ENCODE data around the gene DCAF8. TPM values are rescaled to one million over a fixed set of nuclear protein-coding genes. Genes with fewer than 3 reads are reported as not detected.
A peak's percentile ranks its signal among the peaks of the same experiment; 100 is the strongest.

Gene DCAF8
- total and polyA plus RNA-seq, 2 of the 4 experiments (the other 2 are of a cell fraction) = 83.3 to 83.8 TPM

DNA sequence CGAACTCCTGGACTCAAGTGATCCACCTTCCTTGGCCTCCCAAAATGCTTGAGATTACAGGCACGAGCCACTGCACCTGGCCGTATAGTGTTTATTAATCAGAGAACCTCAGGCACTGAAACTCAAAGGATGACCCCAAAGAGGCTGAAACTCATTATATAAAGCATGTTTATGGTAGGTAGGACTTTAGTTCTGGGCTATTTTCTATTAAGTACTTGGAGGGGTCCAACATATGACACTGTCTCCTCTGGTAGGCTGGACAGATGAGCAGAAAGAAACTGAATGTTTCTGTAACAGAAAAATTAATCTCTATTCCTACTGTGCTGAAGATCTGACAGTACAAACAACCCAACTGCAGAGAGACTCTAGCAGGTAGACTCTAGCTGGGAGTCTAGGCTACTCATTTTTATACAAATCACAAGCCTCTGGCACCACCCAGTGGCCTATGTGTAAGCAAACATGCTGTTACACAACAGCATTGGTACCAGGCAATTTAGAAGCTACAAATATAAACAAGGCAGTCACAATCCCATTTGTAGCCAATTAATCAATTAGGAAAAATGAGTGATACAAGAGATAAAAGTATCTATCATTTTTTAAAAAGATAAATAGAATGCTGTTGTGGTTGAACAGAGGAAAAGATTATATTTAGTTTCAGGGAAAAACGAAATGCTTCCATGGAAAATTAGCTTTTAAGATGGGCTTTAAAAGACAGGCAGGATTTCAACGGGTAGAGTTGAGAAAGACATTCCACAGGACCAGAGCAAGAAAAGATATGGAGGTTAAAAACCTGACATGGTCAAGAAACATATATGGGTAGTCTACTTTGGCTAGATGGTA, 10.4 kb downstream of the DCAF8 start:
- H2AK9ac ChIP-seq (replicated peaks; ENCODE audit: low read depth, low read length, poor library complexity) = no peak overlapping the region
- H3K56ac ChIP-seq (ENCODE audit: extremely low read depth, insufficient read depth, low read length) = no peak overlapping the region
- in situ Hi-C loops (cut with MboI; ENCODE audit: low sequenced_read_pairs) (no loop called here), dilution Hi-C loops (cut with HindIII; ENCODE audit: low sequenced_read_pairs, unreplicated experiment) (no loop called here), intact Hi-C loops (cut with micrococcal nuclease) (no loop called here)
- H3K4me3 ChIP-seq (ENCODE audit: insufficient read depth, low read depth, low read length) = no peak overlapping the region
- no peak overlapping the region for H2AFZ ChIP-seq (replicated peaks; ENCODE audit: low read length, poor library complexity)
- no peak overlapping the region for H3K23ac ChIP-seq (ENCODE audit: low read depth, low read length)
- H3K14ac ChIP-seq (replicated peaks; ENCODE audit: low read depth, low read length) = no peak overlapping the region
- H3K79me1 ChIP-seq (ENCODE audit: low read depth in 1 of 2, low read length in 2 of 2) = peaks cover 14 to 42% of the 10 kb centered on the region in 2 experiments; a peak in 3 of 4 replicates
- no TSS peak for BruUV-seq (replicated peaks)
- H3K9me1 ChIP-seq (ENCODE audit: insufficient read depth, low read length) = no peaks in the 10 kb centered on the region
- H2BK20ac ChIP-seq (ENCODE audit: low read depth, low read length) = no peak overlapping the region
- H3K4me2 ChIP-seq (ENCODE audit: low read depth, low read length) = no peak overlapping the region
- no peak overlapping the region for H4K91ac ChIP-seq (ENCODE audit: insufficient read depth, low read depth, low read length)
- peak; percentile 77 for DNase-seq
- H2BK15ac ChIP-seq (ENCODE audit: low read depth, low read length) = no peak overlapping the region
- no peak overlapping the region for H3K9ac ChIP-seq (ENCODE audit: low read depth, low read length)
- no peak overlapping the region for H2BK5ac ChIP-seq (ENCODE audit: low read depth, low read length, poor library complexity, severe bottlenecking)
- H4K5ac ChIP-seq (ENCODE audit: low read depth, low read length) = no peak overlapping the region
- H3K18ac ChIP-seq (ENCODE audit: low read depth, low read length) = no peak overlapping the region
- H3K27ac ChIP-seq (ENCODE audit: insufficient read depth, low read length) = no peak overlapping the region
- H4K20me1 ChIP-seq (ENCODE audit: insufficient read depth, low read length) = peaks cover 13% of the 10 kb centered on the region
- H4K8ac ChIP-seq (ENCODE audit: low read depth in 2 of 2, low read length in 2 of 2) = no peak overlapping the region
- peaks cover 2% of the 10 kb centered on the region for H3K36me3 ChIP-seq (ENCODE audit: control insufficient read depth, insufficient read depth, low read length)
- ATAC-seq (ENCODE audit: low read depth) = peak; percentile 85
- no peak overlapping the region for H2BK120ac ChIP-seq (ENCODE audit: low read depth, low read length)
- H3K4ac ChIP-seq (ENCODE audit: low read depth, low read length) = no peak overlapping the region
- ChIA-PET CTCF (interaction anchor here (0.6 to 2.8 kb wide), 27 partner anchors 8 to 179 kb away, joined by 3 to 26 read pairs (median 5); partner anchors contain the start of genes CASQ1 and PEX19), POLR2A (ENCODE audit: unreplicated experiment) (interaction anchor here (0.8 kb wide), 1 partner anchor 9 kb away, joined by 4 read pairs; no protein-coding TSS in a partner anchor)
- WGBS, 2 experiments (ENCODE audit: extremely low coverage in 2 of 2, insufficient read length in 1 of 2) = 52% methylated on average over 2 of the region's 5 CpGs; no CpG with 5 or more reads in 1 of the 2 experiments
- no peaks in the 10 kb centered on the region for H3K9me3 ChIP-seq (ENCODE audit: control insufficient read depth, insufficient read depth, low read length)
- no peak overlapping the region for H2AK5ac ChIP-seq (ENCODE audit: low read depth, low read length)
- TF ChIP-seq RCOR1 (IDR thresholded peaks at IDR 0.05; ENCODE audit: insufficient replicate concordance, low read length) (no peak), SMC3 (IDR thresholded peaks at IDR 0.05; ENCODE audit: low read depth, low read length) (peak; percentile 84), RFX5 (IDR thresholded peaks at IDR 0.05; ENCODE audit: low read depth, low read length) (peak; percentile 73), MAZ (IDR thresholded peaks at IDR 0.05; ENCODE audit: borderline replicate concordance, low read depth, low read length) (no peak), CEBPB (IDR thresholded peaks at IDR 0.05; ENCODE audit: low read depth, low read length) (peak; percentile 95), NFE2L2 (IDR thresholded peaks at IDR 0.05; ENCODE audit: low read depth, low read length) (no peak), RAD21 (IDR thresholded peaks at IDR 0.05; ENCODE audit: low read length) (peak; percentile 83)
- TF ChIP-seq, protein P1, sequence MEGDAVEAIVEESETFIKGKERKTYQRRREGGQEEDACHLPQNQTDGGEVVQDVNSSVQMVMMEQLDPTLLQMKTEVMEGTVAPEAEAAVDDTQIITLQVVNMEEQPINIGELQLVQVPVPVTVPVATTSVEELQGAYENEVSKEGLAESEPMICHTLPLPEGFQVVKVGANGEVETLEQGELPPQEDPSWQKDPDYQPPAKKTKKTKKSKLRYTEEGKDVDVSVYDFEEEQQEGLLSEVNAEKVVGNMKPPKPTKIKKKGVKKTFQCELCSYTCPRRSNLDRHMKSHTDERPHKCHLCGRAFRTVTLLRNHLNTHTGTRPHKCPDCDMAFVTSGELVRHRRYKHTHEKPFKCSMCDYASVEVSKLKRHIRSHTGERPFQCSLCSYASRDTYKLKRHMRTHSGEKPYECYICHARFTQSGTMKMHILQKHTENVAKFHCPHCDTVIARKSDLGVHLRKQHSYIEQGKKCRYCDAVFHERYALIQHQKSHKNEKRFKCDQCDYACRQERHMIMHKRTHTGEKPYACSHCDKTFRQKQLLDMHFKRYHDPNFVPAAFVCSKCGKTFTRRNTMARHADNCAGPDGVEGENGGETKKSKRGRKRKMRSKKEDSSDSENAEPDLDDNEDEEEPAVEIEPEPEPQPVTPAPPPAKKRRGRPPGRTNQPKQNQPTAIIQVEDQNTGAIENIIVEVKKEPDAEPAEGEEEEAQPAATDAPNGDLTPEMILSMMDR (conservative IDR thresholded peaks at IDR 0.05; ENCODE audit: low read depth, low read length) = peak; percentile 72
- H3K27me3 ChIP-seq (ENCODE audit: control insufficient read depth, insufficient read depth, low read length) = no peaks in the 10 kb centered on the region
- no peaks in the 10 kb centered on the region for H3K4me1 ChIP-seq (ENCODE audit: control insufficient read depth, insufficient read depth, low read length)

All from IMR-90 (cell line).